K562 (cell line): ENCODE measurements around the gene MCAT. TPM values are rescaled to one million over a fixed set of nuclear protein-coding genes. Genes with fewer than 3 reads are reported as not detected.

ENCODE experiments used
- CCNT2 ChIP-seq: IDR thresholded peaks from 2 replicates; pipeline ENCODE4 v1.6.1; 2011; ENCODE audit warnings: borderline replicate concordance, low read depth, mild to moderate bottlenecking, moderate library complexity, mixed read lengths, low read length; ENCODE audit not compliant: insufficient read length; ENCODE audit errors: extremely low read depth
- CXXC5 ChIP-seq: fragments of 250-450 bp; sonication (Bioruptor Pico); IDR thresholded peaks from 2 replicates; pipeline ENCODE4 v1.8.0; 2022; ENCODE audit warnings: inconsistent platforms, mild to moderate bottlenecking, moderate library complexity
- ELF4 ChIP-seq: fragments of 450-650 bp; formaldehyde crosslinking; IDR thresholded peaks from 2 replicates; pipeline ENCODE4 v1.4.0; 2022; ENCODE audit warnings: missing genetic modification characterization
- GATAD2A ChIP-seq: fragments of 450-650 bp; IDR thresholded peaks from 2 replicates; pipeline ENCODE4 v1.6.1; 2017
- HNRNPK ChIP-seq: fragments of 200-400 bp; formaldehyde crosslinking; IDR thresholded peaks from one replicate; pipeline ENCODE4 v1.6.1; 2018; ENCODE audit warnings: mild to moderate bottlenecking, low read depth, low read length; ENCODE audit not compliant: poor library complexity, severe bottlenecking
- SIN3A ChIP-seq, 2 experiments: fragments of 150-350 bp in 1 of 2; IDR thresholded peaks; 2 replicates each; pipeline ENCODE4 v1.6.1; 2011 to 2016; ENCODE audit warnings: borderline replicate concordance in 2 of 2, low read depth in 2 of 2, low read length in 2 of 2, mild to moderate bottlenecking in 2 of 2, moderate library complexity in 2 of 2; ENCODE audit not compliant: control insufficient read depth in 1 of 2
- SIRT6 ChIP-seq: IDR thresholded peaks from one replicate; pipeline ENCODE4 v1.6.1; 2012; ENCODE audit warnings: low read depth, mild to moderate bottlenecking, control low read depth, inconsistent platforms, low read length, moderate library complexity
- SMAD4 ChIP-seq: fragments of 250-450 bp; sonication (Bioruptor Pico); conservative IDR thresholded peaks from 2 replicates; pipeline ENCODE4 v1.8.0; 2021; ENCODE audit warnings: inconsistent platforms, mild to moderate bottlenecking, moderate library complexity
- SNIP1 ChIP-seq: fragments of 450-650 bp; IDR thresholded peaks from 2 replicates; pipeline ENCODE4 v1.7.1; 2017; ENCODE audit warnings: low read depth, mild to moderate bottlenecking
- ZFX ChIP-seq: sonication (generic); formaldehyde crosslinking; IDR thresholded peaks from 2 replicates; pipeline ENCODE4 v1.8.0; 2022; ENCODE audit warnings: mild to moderate bottlenecking, missing genetic modification reagents, moderate library complexity
- ZNF146 ChIP-seq: IDR thresholded peaks from one replicate; pipeline ENCODE4 v1.6.1; 2018; ENCODE audit warnings: missing compliant biosample characterization; ENCODE audit not compliant: unreplicated experiment
- ZNF507 ChIP-seq: conservative IDR thresholded peaks from 2 replicates; pipeline ENCODE4 v1.6.1; 2017; ENCODE audit warnings: missing genetic modification characterization, missing compliant biosample characterization
- polyA plus RNA-seq, 8 experiments: library from polyadenylated mRNA; depleted of rRNA in 4 of 8; stranded (reverse) in 5 of 8; unstranded in 3 of 8; fragments of >200 nt; fragmentation: Nextera tagmentation in 2 of 8; fragmentation: Illumina TruSeq in 1 of 8; extraction: Ambion mirVana in 2 of 8; extraction: Trizol in 1 of 8; gene quantifications; 2 replicates each; pipeline versions ENCODE4 v1.2.1 to v1.2.3, GENCODE V29; 2011 to 2014; ENCODE audit warnings: inconsistent platforms in 1 of 8, missing spikeins in 1 of 8
- total RNA-seq, 7 experiments: library from RNA; depleted of rRNA in 6 of 7; stranded (reverse); fragments of >200 nt in 6 of 7; fragmentation: Illumina TruSeq in 2 of 7; extraction: Trizol in 2 of 7; gene quantifications; 2 replicates each; pipeline versions ENCODE4 v1.2.1 to v1.2.3, GENCODE V29; 2011 to 2021; ENCODE audit warnings: low replicate concordance in 1 of 7
- TF ChIP-seq, protein P1 (sequence below): fragments of 450-650 bp; IDR thresholded peaks from 2 replicates; pipeline ENCODE4 v1.6.1; 2017; ENCODE audit warnings: antibody characterized with exemption, mild to moderate bottlenecking
- TF ChIP-seq, protein P2 (sequence below): sonication (generic); formaldehyde crosslinking; IDR thresholded peaks from 2 replicates; pipeline ENCODE4 v1.8.1; 2023; ENCODE audit warnings: missing genetic modification reagents, mild to moderate bottlenecking, borderline replicate concordance
- TF ChIP-seq, protein P3 (sequence below): sonication (generic); formaldehyde crosslinking; IDR thresholded peaks from 2 replicates; pipeline ENCODE4 v1.9.0; 2022; ENCODE audit warnings: mild to moderate bottlenecking, missing genetic modification reagents
- TF ChIP-seq, protein P4 (sequence below), 2 experiments: fragments of 250-450 bp in 1 of 2; fragments of 450-650 bp in 1 of 2; sonication (Bioruptor Pico) in 1 of 2; IDR thresholded peaks; 2 replicates each; pipeline versions ENCODE4 v1.6.1 to v1.8.0; 2016 to 2021; ENCODE audit warnings: mild to moderate bottlenecking in 2 of 2, moderate library complexity in 2 of 2, missing compliant biosample characterization in 1 of 2, missing genetic modification characterization in 1 of 2

MCAT gene
- total and polyA plus RNA-seq, 9 of the 15 experiments (the other 6 are each of a cell fraction or from before 2014, with no cell fraction given): 3.3 to 27.8 (median 13.9) TPM

DNA sequence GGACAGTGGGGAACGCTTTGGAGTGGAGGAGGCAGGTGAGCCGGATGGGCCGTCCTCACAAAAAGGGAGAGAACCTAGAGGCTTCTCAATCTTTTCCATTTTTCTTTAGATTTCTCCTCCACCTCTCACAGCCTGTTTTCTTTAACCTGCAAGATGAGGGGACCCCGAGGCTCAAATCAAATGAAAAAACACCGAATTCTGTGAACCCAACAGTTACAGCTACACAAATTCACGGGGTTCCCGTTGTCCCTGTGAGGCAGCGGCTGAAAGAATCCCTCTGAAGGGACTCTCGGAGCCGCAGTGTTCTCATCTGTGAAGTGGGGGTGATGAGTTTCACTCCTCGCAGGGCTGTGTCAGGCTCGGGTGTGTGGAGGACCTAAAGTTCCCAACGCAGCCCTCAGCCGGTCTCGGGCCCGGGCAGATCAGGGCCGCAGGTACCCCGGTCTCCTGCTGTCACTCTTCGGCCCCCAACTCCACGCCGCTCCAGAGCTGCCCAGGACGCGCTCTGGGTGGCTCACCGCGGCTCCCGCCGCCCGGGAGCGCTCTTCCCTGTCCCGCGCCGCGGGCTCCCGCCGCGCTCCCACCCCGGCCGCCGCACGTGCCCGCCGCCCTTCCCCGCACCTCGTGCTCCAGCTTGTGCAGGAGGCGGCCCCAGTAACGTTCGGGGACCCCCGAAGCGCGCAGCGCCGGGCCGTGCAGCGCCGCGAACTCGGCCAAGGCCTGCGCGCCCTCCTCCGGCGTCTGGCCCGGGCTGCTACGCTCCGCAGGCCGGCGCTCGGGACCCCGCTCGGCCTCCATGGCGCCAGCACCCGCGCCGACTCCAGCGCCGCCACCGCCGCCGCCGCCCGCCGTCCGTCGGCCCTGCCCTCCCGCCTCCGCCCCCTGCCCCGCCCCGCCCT is 43.3 kb upstream of the MCAT start, which contains the start of gene TTLL12 (continued):
- TF ChIP-seq, protein P1, sequence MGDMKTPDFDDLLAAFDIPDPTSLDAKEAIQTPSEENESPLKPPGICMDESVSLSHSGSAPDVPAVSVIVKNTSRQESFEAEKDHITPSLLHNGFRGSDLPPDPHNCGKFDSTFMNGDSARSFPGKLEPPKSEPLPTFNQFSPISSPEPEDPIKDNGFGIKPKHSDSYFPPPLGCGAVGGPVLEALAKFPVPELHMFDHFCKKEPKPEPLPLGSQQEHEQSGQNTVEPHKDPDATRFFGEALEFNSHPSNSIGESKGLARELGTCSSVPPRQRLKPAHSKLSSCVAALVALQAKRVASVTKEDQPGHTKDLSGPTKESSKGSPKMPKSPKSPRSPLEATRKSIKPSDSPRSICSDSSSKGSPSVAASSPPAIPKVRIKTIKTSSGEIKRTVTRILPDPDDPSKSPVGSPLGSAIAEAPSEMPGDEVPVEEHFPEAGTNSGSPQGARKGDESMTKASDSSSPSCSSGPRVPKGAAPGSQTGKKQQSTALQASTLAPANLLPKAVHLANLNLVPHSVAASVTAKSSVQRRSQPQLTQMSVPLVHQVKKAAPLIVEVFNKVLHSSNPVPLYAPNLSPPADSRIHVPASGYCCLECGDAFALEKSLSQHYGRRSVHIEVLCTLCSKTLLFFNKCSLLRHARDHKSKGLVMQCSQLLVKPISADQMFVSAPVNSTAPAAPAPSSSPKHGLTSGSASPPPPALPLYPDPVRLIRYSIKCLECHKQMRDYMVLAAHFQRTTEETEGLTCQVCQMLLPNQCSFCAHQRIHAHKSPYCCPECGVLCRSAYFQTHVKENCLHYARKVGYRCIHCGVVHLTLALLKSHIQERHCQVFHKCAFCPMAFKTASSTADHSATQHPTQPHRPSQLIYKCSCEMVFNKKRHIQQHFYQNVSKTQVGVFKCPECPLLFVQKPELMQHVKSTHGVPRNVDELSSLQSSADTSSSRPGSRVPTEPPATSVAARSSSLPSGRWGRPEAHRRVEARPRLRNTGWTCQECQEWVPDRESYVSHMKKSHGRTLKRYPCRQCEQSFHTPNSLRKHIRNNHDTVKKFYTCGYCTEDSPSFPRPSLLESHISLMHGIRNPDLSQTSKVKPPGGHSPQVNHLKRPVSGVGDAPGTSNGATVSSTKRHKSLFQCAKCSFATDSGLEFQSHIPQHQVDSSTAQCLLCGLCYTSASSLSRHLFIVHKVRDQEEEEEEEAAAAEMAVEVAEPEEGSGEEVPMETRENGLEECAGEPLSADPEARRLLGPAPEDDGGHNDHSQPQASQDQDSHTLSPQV: peak; percentile 67
- TF ChIP-seq ELF4 (CRISPR knock-in tag): no peak
- TF ChIP-seq SIRT6: no peak
- TF ChIP-seq, protein P2, sequence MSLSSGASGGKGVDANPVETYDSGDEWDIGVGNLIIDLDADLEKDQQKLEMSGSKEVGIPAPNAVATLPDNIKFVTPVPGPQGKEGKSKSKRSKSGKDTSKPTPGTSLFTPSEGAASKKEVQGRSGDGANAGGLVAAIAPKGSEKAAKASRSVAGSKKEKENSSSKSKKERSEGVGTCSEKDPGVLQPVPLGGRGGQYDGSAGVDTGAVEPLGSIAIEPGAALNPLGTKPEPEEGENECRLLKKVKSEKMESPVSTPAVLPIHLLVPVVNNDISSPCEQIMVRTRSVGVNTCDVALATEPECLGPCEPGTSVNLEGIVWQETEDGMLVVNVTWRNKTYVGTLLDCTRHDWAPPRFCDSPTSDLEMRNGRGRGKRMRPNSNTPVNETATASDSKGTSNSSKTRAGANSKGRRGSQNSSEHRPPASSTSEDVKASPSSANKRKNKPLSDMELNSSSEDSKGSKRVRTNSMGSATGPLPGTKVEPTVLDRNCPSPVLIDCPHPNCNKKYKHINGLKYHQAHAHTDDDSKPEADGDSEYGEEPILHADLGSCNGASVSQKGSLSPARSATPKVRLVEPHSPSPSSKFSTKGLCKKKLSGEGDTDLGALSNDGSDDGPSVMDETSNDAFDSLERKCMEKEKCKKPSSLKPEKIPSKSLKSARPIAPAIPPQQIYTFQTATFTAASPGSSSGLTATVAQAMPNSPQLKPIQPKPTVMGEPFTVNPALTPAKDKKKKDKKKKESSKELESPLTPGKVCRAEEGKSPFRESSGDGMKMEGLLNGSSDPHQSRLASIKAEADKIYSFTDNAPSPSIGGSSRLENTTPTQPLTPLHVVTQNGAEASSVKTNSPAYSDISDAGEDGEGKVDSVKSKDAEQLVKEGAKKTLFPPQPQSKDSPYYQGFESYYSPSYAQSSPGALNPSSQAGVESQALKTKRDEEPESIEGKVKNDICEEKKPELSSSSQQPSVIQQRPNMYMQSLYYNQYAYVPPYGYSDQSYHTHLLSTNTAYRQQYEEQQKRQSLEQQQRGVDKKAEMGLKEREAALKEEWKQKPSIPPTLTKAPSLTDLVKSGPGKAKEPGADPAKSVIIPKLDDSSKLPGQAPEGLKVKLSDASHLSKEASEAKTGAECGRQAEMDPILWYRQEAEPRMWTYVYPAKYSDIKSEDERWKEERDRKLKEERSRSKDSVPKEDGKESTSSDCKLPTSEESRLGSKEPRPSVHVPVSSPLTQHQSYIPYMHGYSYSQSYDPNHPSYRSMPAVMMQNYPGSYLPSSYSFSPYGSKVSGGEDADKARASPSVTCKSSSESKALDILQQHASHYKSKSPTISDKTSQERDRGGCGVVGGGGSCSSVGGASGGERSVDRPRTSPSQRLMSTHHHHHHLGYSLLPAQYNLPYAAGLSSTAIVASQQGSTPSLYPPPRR (CRISPR knock-in tag): no peak
- peak; percentile 80 for TF ChIP-seq CXXC5
- TF ChIP-seq SIN3A (IDR thresholded peaks at IDR 0.05; ENCODE audit: borderline replicate concordance in 2 of 2, control insufficient read depth in 1 of 2, low read depth in 2 of 2, low read length in 2 of 2): peak; percentile 1 to 52; a peak in 1 of 4 replicates
- TF ChIP-seq SMAD4 (CRISPR knock-in tag): peak; percentile 88
- peak; percentile 21; the same call in 1 of the 2 replicates for TF ChIP-seq ZFX (CRISPR knock-in tag)
- TF ChIP-seq SNIP1: no peak
- no peak for TF ChIP-seq ZNF507
- TF ChIP-seq ZNF146 (CRISPR knock-in tag): no peak
- TF ChIP-seq, protein P3, sequence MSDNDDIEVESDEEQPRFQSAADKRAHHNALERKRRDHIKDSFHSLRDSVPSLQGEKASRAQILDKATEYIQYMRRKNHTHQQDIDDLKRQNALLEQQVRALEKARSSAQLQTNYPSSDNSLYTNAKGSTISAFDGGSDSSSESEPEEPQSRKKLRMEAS: peak; percentile 70
- TF ChIP-seq HNRNPK: peak; percentile 17
- peak; percentile 71 for TF ChIP-seq CCNT2
- TF ChIP-seq, protein P4, sequence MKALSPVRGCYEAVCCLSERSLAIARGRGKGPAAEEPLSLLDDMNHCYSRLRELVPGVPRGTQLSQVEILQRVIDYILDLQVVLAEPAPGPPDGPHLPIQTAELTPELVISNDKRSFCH (CRISPR knock-in tag; IDR thresholded peaks at IDR 0.05): no peak
- TF ChIP-seq, protein P4 (tag; IDR thresholded peaks at IDR 0.05): 0 out of 2 replicates have a peak, but pooled peaks have one; percentile 29
- no peak for TF ChIP-seq GATAD2A
